ENCODE results near the gene PIGV. TPM values are rescaled to one million over a fixed set of nuclear protein-coding genes. Genes with fewer than 3 reads are reported as not detected.
"Not testable (repeated sequence)": the region's sequence is repeated elsewhere in the genome, so short reads cannot be mapped to it uniquely, and the experiment has no call there.

The PIGV gene
- total RNA-seq, 1 experiment from 2014 or later: 14.5 TPM

GRCh38 chr1:26832249-26832960 lies 44.7 kb downstream of the PIGV start:
- DNase-seq (ENCODE audit: low spot score): no peak

GRCh38 chr1:26833432-26834405 lies 46.0 kb downstream of the PIGV start:
- no peak for DNase-seq (ENCODE audit: low spot score)

DNA sequence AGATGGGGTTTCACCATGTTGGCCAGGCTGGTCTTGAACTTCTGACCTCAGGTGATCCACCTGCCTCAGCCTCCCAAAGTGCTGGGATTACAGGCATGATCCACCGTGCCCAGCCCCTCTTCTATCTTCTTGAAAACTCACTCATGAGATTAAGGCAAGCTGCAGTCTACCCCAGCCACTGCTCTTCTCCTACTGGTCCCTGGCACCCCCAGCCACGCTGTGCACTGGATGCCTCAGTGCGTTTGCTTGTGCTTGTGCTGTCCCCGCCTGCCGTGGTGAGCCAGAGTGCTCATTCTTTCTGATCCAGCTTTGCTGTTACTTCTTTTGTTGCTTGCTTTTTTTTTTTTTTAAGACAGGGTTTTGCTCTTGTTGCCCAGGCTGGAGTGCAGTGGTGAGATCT lies 49.9 kb downstream of the PIGV start:
- DNase-seq (ENCODE audit: low spot score): not testable (repeated sequence)

GRCh38 chr1:26838474-26839338 lies 51.0 kb downstream of the PIGV start:
- DNase-seq (ENCODE audit: low spot score): no peak

DNA sequence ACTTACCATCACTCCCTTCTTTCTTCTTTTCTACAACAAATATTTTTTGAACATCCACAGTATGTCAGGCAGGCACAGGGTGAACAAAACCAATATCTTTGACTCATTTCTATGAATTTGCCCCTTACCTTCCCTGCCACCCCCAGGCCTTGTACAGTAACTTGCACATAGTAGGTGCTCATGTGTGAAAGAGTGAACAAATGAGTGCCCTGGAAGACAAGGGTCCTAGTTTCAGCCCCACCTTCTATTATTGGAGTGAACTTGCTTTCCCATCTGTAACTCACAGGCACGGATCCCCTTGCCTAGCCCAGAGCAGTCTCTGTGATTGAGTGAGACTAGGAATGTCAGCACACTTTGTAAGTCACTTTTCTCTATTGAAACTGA lies 51.6 kb downstream of the PIGV start:
- no peak for DNase-seq (ENCODE audit: low spot score)

- no peak for DNase-seq (ENCODE audit: low spot score)
Measured at GRCh38 chr1:26839779-26840178, 52.0 kb downstream of the PIGV start.

DNA sequence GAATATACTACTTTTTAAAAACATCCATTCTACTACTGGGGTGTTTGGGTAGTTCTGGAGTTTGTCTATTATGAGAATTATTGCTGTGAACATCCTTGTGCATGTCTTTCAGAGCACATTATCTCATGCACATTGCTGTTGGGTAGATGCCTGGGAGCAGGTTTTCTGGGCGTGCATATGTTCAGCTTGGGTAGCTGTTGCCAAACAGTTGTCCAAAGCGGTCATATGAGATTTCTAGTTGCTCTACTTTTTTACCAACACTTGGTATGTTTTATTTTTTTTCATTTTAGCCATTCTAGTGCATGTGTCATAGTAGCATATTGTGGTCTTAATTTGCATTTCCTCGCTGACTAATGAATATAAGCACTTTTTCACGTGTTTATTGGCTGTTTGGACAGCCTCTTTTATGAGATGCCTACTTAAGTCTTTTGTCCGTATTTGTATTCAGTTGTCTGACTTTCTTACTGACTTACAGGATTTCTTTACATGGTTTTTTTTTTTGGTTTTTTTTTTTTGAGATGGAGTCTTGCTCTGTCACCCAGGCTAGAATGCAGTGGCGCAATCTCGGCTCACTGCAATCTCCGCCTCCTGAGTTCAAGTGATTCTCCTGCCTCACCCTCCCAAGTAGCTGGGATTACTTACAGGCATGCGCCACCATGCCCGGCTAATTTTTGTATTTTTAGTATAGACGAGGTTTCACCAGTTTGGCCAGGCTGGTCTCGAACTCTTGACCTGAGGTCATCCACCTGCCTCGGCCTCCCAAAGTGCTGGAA lies 56.9 kb downstream of the PIGV start:
- no peak for DNase-seq (ENCODE audit: low spot score)

- not testable (repeated sequence) for DNase-seq (ENCODE audit: low spot score)
Measured at GRCh38 chr1:26847826-26848225, 60.1 kb downstream of the PIGV start.

Other genes starting within 250 kb of the PIGV start
- 10.7 and 13.0 TPM in 2 replicates for gene ARID1A, start 91.9 kb upstream of the PIGV start, total RNA-seq (2014; rRNA removed; shearing (Covaris generic))
- gene ZDHHC18, start 38.7 kb downstream of the PIGV start, total RNA-seq (2014; rRNA removed; shearing (Covaris generic)): 13.8 and 15.9 TPM in 2 replicates
- 0.53 and 1.0 TPM in 2 replicates for gene SFN, start 75.2 kb downstream of the PIGV start, total RNA-seq (2014; rRNA removed; shearing (Covaris generic))
- gene GPN2, start 102.3 kb downstream of the PIGV start, total RNA-seq (2014; rRNA removed; shearing (Covaris generic)): 13.0 and 14.2 TPM in 2 replicates
- 5.1 and 15.9 TPM in 2 replicates for gene GPATCH3, start 112.5 kb downstream of the PIGV start, total RNA-seq (2014; rRNA removed; shearing (Covaris generic))
- not detected in 2 replicates for gene NR0B2, start 126.0 kb downstream of the PIGV start, total RNA-seq (2014; rRNA removed; shearing (Covaris generic))
- 44.2 and 55.1 TPM in 2 replicates for gene NUDC, start 133.8 kb downstream of the PIGV start, total RNA-seq (2014; rRNA removed; shearing (Covaris generic))
- gene KDF1, start 172.5 kb downstream of the PIGV start, total RNA-seq (2014; rRNA removed; shearing (Covaris generic)): not detected in 2 replicates
- 3.1 and 3.3 TPM in 2 replicates for gene TRNP1, start 205.7 kb downstream of the PIGV start, total RNA-seq (2014; rRNA removed; shearing (Covaris generic))
- 1.0 and 2.0 TPM in 2 replicates for gene TENT5B, start 224.9 kb downstream of the PIGV start, total RNA-seq (2014; rRNA removed; shearing (Covaris generic))

Data from H4 (cell line).